ENCODE data around the gene MXD3. TPM values are rescaled to one million over a fixed set of nuclear protein-coding genes. Genes with fewer than 3 reads are reported as not detected.
"Not testable (repeated sequence)": the region's sequence is repeated elsewhere in the genome, so short reads cannot be mapped to it uniquely, and the experiment has no call there.

MXD3 gene
- total RNA-seq, 1 donor from 2014 or later, result 2.0 TPM

DNA sequence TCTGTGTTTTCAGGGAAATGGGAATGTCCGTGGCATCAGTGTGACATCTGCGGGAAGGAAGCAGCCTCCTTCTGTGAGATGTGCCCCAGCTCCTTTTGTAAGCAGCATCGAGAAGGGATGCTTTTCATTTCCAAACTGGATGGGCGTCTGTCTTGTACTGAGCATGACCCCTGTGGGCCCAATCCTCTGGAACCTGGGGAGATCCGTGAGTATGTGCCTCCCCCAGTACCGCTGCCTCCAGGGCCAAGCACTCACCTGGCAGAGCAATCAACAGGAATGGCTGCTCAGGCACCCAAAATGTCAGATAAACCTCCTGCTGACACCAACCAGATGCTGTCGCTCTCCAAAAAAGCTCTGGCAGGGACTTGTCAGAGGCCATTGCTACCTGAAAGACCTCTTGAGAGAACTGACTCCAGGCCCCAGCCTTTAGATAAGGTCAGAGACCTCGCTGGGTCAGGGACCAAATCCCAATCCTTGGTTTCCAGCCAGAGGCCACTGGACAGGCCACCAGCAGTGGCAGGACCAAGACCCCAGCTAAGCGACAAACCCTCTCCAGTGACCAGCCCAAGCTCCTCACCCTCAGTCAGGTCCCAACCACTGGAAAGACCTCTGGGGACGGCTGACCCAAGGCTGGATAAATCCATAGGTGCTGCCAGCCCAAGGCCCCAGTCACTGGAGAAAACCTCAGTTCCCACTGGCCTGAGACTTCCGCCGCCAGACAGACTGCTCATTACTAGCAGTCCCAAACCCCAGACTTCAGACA is 17.7 kb downstream of the MXD3 start:
- intact Hi-C loops (cut with DNase I), result no loop called here
- peak; percentile 12 for ATAC-seq

DNA sequence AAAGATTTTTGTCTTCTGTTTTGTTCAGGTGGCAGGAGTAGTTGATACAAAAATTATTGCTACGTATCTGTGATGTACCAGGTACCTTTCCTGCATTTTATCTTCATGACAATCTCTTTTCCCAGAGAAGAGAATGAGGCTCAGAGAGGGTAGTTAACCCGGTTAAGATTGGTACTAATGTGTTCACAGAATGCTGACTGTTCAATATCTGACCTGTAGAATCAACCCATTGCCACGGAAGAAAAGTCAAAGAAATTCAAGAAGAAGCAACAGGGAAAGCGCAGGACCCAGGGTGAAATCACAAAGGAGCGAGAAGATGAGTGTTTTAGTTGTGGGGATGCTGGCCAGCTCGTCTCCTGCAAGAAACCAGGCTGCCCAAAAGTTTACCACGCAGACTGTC is 20.0 kb downstream of the MXD3 start:
- intact Hi-C loops (cut with DNase I), result no loop called here

More for the DNA sequence above, 17.7 kb downstream of the MXD3 start:
- DNase-seq (ENCODE audit: missing footprints), result no peak

GRCh38 chr5:177290816-177291596 is 20.7 kb downstream of the MXD3 start:
- ATAC-seq, result no peak
- intact Hi-C loops (cut with DNase I), result no loop called here
- DNase-seq (ENCODE audit: missing footprints), result no peak

More for the DNA sequence above, 20.0 kb downstream of the MXD3 start:
- ATAC-seq, result no peak
- DNase-seq (ENCODE audit: missing footprints), result no peak

DNA sequence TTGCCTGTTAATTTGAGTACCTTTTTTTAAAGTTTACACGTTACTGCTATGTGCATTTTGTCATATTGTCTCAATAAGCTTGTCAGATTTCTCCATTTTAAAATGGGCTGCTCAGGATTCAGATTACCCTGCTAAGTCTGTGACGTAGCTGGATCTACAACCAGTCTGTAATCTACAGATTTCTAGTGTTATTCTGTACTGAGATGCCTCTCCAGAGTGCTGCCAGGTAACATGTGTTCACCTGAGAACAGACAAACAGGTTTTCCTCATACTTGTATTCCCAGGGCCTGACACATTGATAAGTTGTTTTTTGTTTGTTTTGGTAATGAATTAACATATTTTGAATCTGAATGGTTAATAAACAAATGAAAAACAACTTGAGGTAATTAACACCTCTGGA is 23.5 kb downstream of the MXD3 start:
- DNase-seq (ENCODE audit: missing footprints) (no peak), ATAC-seq (no peak)
- intact Hi-C loops (cut with DNase I), result no loop called here

GRCh38 chr5:177276886-177277285 is 34.8 kb downstream of the MXD3 start:
- no peak for ATAC-seq
- DNase-seq (ENCODE audit: missing footprints), result no peak
- intact Hi-C loops (cut with DNase I), result no loop called here

DNA sequence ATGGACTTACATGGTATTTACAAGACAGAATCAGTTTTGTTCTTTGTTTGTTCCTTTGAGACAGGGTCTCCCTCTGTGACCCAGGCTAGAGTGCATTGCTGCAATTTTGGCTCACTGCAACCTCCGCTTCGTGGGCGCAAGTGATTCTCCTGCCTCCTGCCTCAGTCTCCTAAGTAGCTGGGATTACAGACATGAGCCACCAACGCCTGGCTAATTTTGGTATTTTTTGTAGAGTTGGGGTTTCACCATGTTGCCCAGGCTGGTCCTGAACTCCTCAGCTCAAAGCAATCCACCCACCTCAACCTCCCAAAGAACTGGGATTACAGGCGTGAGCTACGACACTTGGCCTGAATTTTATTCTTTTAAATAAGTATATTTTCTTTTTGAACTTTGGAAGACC is 35.8 kb downstream of the MXD3 start:
- ATAC-seq, result no peak
- intact Hi-C loops (cut with DNase I), result no loop called here
- no peak for DNase-seq (ENCODE audit: missing footprints)

GRCh38 chr5:177271113-177271512 is 40.6 kb downstream of the MXD3 start:
- ATAC-seq (no peak), DNase-seq (ENCODE audit: missing footprints) (no peak)
- intact Hi-C loops (cut with DNase I), result no loop called here

GRCh38 chr5:177270653-177271052 is 41.0 kb downstream of the MXD3 start:
- no peak for DNase-seq (ENCODE audit: missing footprints)
- no peak for ATAC-seq
- intact Hi-C loops (cut with DNase I), result no loop called here

GRCh38 chr5:177269976-177270375 is 41.7 kb downstream of the MXD3 start:
- intact Hi-C loops (cut with DNase I), result no loop called here
- no peak for ATAC-seq

GRCh38 chr5:177269232-177269895 is 42.3 kb downstream of the MXD3 start:
- DNase-seq (ENCODE audit: missing footprints) (no peak), ATAC-seq (no peak)
- intact Hi-C loops (cut with DNase I), result no loop called here

More at GRCh38 chr5:177269976-177270375, 41.7 kb downstream of the MXD3 start:
- no peak for DNase-seq (ENCODE audit: missing footprints)

DNA sequence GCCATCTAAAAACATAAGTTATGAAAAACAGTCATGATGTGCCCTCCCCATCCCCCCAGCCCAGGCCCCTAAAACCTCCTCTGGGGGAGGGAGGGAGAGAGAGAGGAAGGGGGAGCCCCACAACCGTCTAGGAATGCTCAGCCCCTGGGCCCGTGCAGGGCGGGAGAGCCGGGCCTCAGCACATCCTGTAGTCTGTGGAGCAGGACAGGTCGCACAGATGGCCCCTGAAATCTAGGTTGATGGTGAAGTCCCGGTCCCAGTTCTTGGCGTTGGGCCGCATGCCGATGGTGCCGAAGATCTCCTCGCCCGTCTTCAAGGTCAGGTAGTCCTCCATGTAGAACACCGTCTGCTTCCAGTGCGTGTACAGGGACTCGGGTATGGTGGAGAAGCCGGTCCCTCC is 46.3 kb downstream of the MXD3 start:
- intact Hi-C loops (cut with DNase I), result no loop called here
- DNase-seq (ENCODE audit: missing footprints) (no peak), ATAC-seq (peak; percentile 20)

GRCh38 chr5:177264178-177264577 is 47.5 kb downstream of the MXD3 start:
- ATAC-seq (no peak), DNase-seq (ENCODE audit: missing footprints) (no peak)

DNA sequence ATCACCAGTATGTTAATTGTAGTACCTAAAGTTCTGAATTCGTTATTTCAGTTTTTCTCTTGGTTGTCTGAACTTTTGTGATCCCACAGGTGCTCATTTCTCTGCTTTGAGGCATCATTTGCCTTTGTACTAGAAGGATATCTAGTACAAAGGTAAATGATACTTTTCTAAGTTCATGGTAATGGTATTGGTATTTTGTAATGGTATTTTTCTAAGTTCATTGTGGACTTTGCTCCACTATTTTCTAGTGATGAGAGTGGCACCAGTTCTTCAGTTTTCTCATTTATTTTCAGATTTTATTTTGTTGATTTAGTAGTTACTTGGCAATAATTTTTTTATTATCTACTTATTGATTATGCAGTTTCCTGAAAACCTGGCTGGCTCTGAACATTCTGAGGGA is 50.2 kb downstream of the MXD3 start:
- no peak for ATAC-seq
- intact Hi-C loops (cut with DNase I), result no loop called here
- no peak for DNase-seq (ENCODE audit: missing footprints)

More at GRCh38 chr5:177264178-177264577, 47.5 kb downstream of the MXD3 start:
- intact Hi-C loops (cut with DNase I), result no loop called here

GRCh38 chr5:177260961-177261360 is 50.7 kb downstream of the MXD3 start:
- ATAC-seq (no peak), DNase-seq (ENCODE audit: missing footprints) (no peak)
- intact Hi-C loops (cut with DNase I), result no loop called here

DNA sequence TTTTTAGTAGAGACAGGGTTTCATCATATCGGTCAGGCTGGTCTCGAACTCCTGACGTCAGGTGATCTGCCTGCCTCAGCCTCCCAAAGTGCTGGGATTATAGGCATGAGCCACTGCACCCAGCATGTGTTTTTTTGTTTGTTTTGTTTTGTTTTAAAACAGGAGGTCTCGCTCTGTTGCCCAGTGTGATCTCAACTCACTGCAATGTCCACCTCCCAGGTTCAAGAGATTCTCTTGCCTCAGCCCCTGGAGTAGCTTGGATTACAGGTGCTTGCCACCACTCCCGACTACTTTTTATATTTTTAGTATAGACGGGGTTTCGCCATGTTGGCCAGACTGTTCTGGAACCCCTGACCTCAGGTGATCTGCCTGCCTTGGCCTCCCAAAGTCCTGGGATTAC is 53.0 kb downstream of the MXD3 start:
- intact Hi-C loops (cut with DNase I); DNase-seq (ENCODE audit: missing footprints); ATAC-seq: not testable (repeated sequence)

Other genes with a start within 250 kb of the MXD3 start
- 4.3 TPM for gene FGFR4, start 225.0 kb downstream of the MXD3 start, total RNA-seq
- 36.1 TPM for gene NSD1, start 178.1 kb downstream of the MXD3 start, total RNA-seq
- gene RAB24, start 8.2 kb downstream of the MXD3 start, total RNA-seq, result 18.9 TPM
- 34.1 TPM for gene PRELID1, start 8.1 kb downstream of the MXD3 start, total RNA-seq
- 72.3 TPM for gene LMAN2, start 39.8 kb upstream of the MXD3 start, total RNA-seq
- 3.9 TPM for gene RGS14, start 46.0 kb upstream of the MXD3 start, total RNA-seq
- not detected for gene SLC34A1, start 72.5 kb upstream of the MXD3 start, total RNA-seq
- gene PFN3, start 88.8 kb upstream of the MXD3 start, total RNA-seq, result not detected
- not detected for gene F12, start 97.7 kb upstream of the MXD3 start, total RNA-seq
- gene GRK6, start 114.8 kb upstream of the MXD3 start, total RNA-seq, result 18.1 TPM
- 1.4 TPM for gene PRR7, start 134.9 kb upstream of the MXD3 start, total RNA-seq
- gene DBN1, start 161.7 kb upstream of the MXD3 start, total RNA-seq, result 32.2 TPM
- gene PDLIM7, start 185.7 kb upstream of the MXD3 start, total RNA-seq, result 43.1 TPM
- 4.4 TPM for gene DOK3, start 197.9 kb upstream of the MXD3 start, total RNA-seq
- 30.1 TPM for gene DDX41, start 205.1 kb upstream of the MXD3 start, total RNA-seq
- 29.5 TPM for gene FAM193B, start 242.7 kb upstream of the MXD3 start, total RNA-seq

All from Right ventricle myocardium inferior (tissue), 1 donor.